Measurements from ENCODE around the gene CAMSAP1.

- TF ChIP-seq CTCF (IDR thresholded peaks at IDR 0.05), result no peak
- no peak for TF ChIP-seq POLR2A (IDR thresholded peaks at IDR 0.05)
These were observed 37.4 kb downstream of the CAMSAP1 start for GRCh38 chr9:135869909-135870308.
